Neural cell (in vitro differentiated cells): Measurements from ENCODE around the gene GABRG3. TPM values are rescaled to one million over a fixed set of nuclear protein-coding genes. Genes with fewer than 3 reads are reported as not detected.

ENCODE experiments used
- H2AFZ ChIP-seq: fragments of 200-600, 300-800 bp; sonication (generic), shearing (Covaris generic); 2 replicates; pipeline ENCODE4 v1.6.0; 2014; ENCODE audit warnings: low read depth, mild to moderate bottlenecking, antibody characterized with exemption, low read length, moderate library complexity
- H3F3A ChIP-seq: fragments of 200-600 bp; shearing (Covaris generic); 2 replicates; pipeline ENCODE4 v1.6.1; 2016; ENCODE audit warnings: mild to moderate bottlenecking, moderate library complexity, mixed read lengths, antibody characterized with exemption, low read length; ENCODE audit not compliant: insufficient read depth, poor library complexity, severe bottlenecking
- H3K27ac ChIP-seq: fragments of 200-600, 300-800 bp; sonication (generic), shearing (Covaris generic); 2 replicates; pipeline ENCODE4 v1.5.1; 2014; ENCODE audit warnings: mild to moderate bottlenecking, low read length, moderate library complexity
- H3K27me3 ChIP-seq: fragments of 300-800, 200-600 bp; sonication (generic), shearing (Covaris generic); 2 replicates; pipeline ENCODE4 v1.6.0; 2014; ENCODE audit warnings: mild to moderate bottlenecking, low read depth, low read length, moderate library complexity; ENCODE audit not compliant: insufficient read depth
- H3K36me3 ChIP-seq: fragments of 300-800, 200-600 bp; sonication (generic), shearing (Covaris generic); 2 replicates; pipeline ENCODE4 v1.5.1; 2014; ENCODE audit warnings: mild to moderate bottlenecking, antibody characterized with exemption, low read length, moderate library complexity; ENCODE audit not compliant: insufficient read depth
- H3K4me2 ChIP-seq: fragments of 300-800, 200-600 bp; sonication (generic), shearing (Covaris generic); 2 replicates; pipeline ENCODE4 v1.6.0; 2014; ENCODE audit warnings: mild to moderate bottlenecking, low read length
- H3K4me3 ChIP-seq: fragments of 300-800, 200-600 bp; sonication (generic), shearing (Covaris generic); 2 replicates; pipeline ENCODE4 v1.5.1; 2014; ENCODE audit warnings: mild to moderate bottlenecking, low read length, moderate library complexity
- H3K79me2 ChIP-seq: fragments of 200-600 bp; shearing (Covaris generic); replicated peaks from 2 replicates; pipeline ENCODE4 v1.6.0; 2014; ENCODE audit warnings: mild to moderate bottlenecking, low read length, moderate library complexity; ENCODE audit not compliant: insufficient read depth
- H3K9ac ChIP-seq: fragments of 300-800, 200-600 bp; sonication (generic), shearing (Covaris generic); 2 replicates; pipeline ENCODE4 v1.6.1; 2016; ENCODE audit warnings: mild to moderate bottlenecking, low read length, mixed read lengths
- H3K9me2 ChIP-seq: fragments of 200-600 bp; shearing (Covaris generic); 2 replicates; pipeline ENCODE4 v1.6.1; 2016; ENCODE audit warnings: mild to moderate bottlenecking, low read length, mixed read lengths; ENCODE audit not compliant: insufficient read depth
- H3K9me3 ChIP-seq: fragments of 200-600, 300-800 bp; sonication (generic), shearing (Covaris generic); 2 replicates; pipeline ENCODE4 v1.6.1; 2016; ENCODE audit warnings: mild to moderate bottlenecking, mixed run types, low read length, moderate library complexity, mixed read lengths
- H4K20me1 ChIP-seq: fragments of 200-600 bp; shearing (Covaris generic); 2 replicates; pipeline ENCODE4 v1.6.1; 2016; ENCODE audit warnings: mild to moderate bottlenecking, mixed run types; ENCODE audit not compliant: insufficient read depth
- EP300 ChIP-seq: fragments of 450-650 bp; conservative IDR thresholded peaks from 2 replicates; pipeline ENCODE4 v1.6.1; 2014; ENCODE audit warnings: antibody characterized with exemption, mild to moderate bottlenecking, moderate library complexity; ENCODE audit not compliant: poor library complexity, severe bottlenecking
- EZH2 ChIP-seq: fragments of 200-600, 300-800 bp; shearing (Covaris generic), sonication (generic); IDR thresholded peaks from 2 replicates; pipeline ENCODE4 v1.6.1; 2014; ENCODE audit warnings: antibody characterized with exemption, low read length, borderline replicate concordance, mild to moderate bottlenecking; ENCODE audit not compliant: insufficient read depth, poor library complexity, severe bottlenecking
- POLR2AphosphoS5 ChIP-seq: IDR thresholded peaks from 2 replicates; pipeline ENCODE4 v1.6.1; 2012
- REST ChIP-seq: IDR thresholded peaks from 2 replicates; pipeline ENCODE4 v1.6.1; 2012; ENCODE audit warnings: borderline replicate concordance
- SMC3 ChIP-seq: fragments of 450-650 bp; conservative IDR thresholded peaks from 2 replicates; pipeline ENCODE4 v1.6.1; 2014; ENCODE audit warnings: antibody characterized with exemption, mild to moderate bottlenecking, moderate library complexity; ENCODE audit not compliant: poor library complexity
- TAF1 ChIP-seq: IDR thresholded peaks from 2 replicates; pipeline ENCODE4 v1.6.1; 2012; ENCODE audit warnings: low read depth
- polyA plus RNA-seq: library from polyadenylated mRNA; depleted of rRNA; stranded (reverse); fragments of >200 nt; gene quantifications from 2 replicates; pipeline ENCODE4 v1.2.3, GENCODE V29; 2014
- TF ChIP-seq, protein P1 (sequence below): fragments of 450-650 bp; IDR thresholded peaks from 2 replicates; pipeline ENCODE4 v1.5.1; 2014; ENCODE audit warnings: antibody characterized with exemption, mild to moderate bottlenecking, moderate library complexity; ENCODE audit not compliant: poor library complexity, severe bottlenecking

The GABRG3 gene
- polyA plus RNA-seq, 1 donor from 2014 or later: 1.2 TPM

DNA sequence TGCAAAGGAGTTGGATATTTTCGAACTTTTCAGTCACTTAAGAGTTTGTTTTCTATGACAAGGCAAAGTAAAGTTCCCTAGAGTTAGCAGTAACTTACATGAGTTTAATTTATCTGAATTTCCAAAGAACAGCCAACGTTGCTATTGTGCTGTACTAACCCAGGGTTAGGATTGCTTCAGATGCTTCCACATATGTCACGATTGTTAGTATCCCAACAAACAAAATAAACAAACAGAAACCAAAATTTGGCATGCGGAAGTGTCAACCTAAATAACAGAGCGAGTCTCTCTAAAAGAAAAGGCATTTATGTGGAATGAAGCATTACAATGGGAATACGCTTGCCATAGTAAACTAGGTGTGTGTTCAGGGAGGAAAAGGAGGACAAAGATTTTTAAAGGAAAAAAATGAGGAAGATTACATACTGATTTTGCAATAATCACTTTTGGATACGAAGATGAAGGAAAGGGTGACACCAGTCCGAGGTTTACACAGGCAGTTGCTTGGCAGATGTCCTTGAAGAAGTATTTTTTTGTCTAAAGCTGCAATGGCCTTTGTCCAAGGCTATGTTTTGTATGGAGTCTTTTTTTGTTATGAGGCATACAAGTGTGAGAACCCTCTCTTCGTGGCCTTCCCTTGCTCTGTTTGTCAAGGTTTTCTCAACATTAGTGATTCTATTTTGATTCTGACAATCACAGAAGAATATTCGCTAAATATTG, 267.9 kb downstream of the GABRG3 start:
- no peaks in the 10 kb centered on the region for H3K79me2 ChIP-seq
- no peak overlapping the region for H3K9ac ChIP-seq
- no peak overlapping the region for H3K4me3 ChIP-seq
- H3F3A ChIP-seq: no peaks in the 10 kb centered on the region
- no peaks in the 10 kb centered on the region for H4K20me1 ChIP-seq
- H3K4me2 ChIP-seq: no peak overlapping the region
- H3K9me3 ChIP-seq: no peaks in the 10 kb centered on the region
- H3K9me2 ChIP-seq: no peaks in the 10 kb centered on the region
- H3K36me3 ChIP-seq: no peaks in the 10 kb centered on the region
- H3K27me3 ChIP-seq: no peaks in the 10 kb centered on the region
- H3K27ac ChIP-seq: no peak overlapping the region
- no peak overlapping the region for H2AFZ ChIP-seq
- TF ChIP-seq POLR2AphosphoS5 (no peak), EZH2 (no peak), TAF1 (no peak), REST (no peak), EP300 (no peak), SMC3 (no peak)

DNA sequence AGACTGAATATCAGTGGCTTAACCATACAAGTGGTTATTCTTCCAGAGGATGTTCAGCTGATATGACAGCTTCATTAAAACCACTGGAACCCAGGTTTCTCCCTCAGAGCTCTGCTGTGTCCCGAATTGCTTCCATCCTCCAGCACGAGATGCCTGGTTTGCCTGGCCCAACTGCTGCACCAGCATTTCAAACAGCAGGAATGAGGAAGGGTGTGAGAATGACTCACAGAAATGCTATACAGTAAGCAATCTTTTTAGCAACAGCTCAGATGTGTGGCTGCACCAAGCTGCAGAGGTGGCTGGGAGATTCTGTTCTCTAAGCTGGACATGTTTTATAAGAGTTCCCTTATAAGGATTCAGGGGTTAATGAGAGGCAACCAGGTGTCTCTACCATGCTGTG, 271.0 kb downstream of the GABRG3 start:
- TF ChIP-seq, protein P1, sequence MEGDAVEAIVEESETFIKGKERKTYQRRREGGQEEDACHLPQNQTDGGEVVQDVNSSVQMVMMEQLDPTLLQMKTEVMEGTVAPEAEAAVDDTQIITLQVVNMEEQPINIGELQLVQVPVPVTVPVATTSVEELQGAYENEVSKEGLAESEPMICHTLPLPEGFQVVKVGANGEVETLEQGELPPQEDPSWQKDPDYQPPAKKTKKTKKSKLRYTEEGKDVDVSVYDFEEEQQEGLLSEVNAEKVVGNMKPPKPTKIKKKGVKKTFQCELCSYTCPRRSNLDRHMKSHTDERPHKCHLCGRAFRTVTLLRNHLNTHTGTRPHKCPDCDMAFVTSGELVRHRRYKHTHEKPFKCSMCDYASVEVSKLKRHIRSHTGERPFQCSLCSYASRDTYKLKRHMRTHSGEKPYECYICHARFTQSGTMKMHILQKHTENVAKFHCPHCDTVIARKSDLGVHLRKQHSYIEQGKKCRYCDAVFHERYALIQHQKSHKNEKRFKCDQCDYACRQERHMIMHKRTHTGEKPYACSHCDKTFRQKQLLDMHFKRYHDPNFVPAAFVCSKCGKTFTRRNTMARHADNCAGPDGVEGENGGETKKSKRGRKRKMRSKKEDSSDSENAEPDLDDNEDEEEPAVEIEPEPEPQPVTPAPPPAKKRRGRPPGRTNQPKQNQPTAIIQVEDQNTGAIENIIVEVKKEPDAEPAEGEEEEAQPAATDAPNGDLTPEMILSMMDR: no peak
- no peak for TF ChIP-seq TAF1
- no peak for TF ChIP-seq POLR2AphosphoS5
- no peak for TF ChIP-seq REST
- TF ChIP-seq EZH2: no peak
- no peak for TF ChIP-seq EP300
- H3K9me2 ChIP-seq: no peaks in the 10 kb centered on the region
- H3K4me2 ChIP-seq: no peak overlapping the region
- no peak overlapping the region for H3K27ac ChIP-seq
- no peaks in the 10 kb centered on the region for H3F3A ChIP-seq
- no peak overlapping the region for H3K9ac ChIP-seq
- H3K4me3 ChIP-seq: no peak overlapping the region
- H3K36me3 ChIP-seq: no peaks in the 10 kb centered on the region
- H3K79me2 ChIP-seq: no peaks in the 10 kb centered on the region
- H2AFZ ChIP-seq: no peak overlapping the region
- H3K9me3 ChIP-seq: no peaks in the 10 kb centered on the region
- H4K20me1 ChIP-seq: no peaks in the 10 kb centered on the region
- no peaks in the 10 kb centered on the region for H3K27me3 ChIP-seq
